ENCODE results near the gene SIGLEC8.
"Not testable (repeated sequence)": the region's sequence is repeated elsewhere in the genome, so short reads cannot be mapped to it uniquely, and the experiment has no call there.

Gene SIGLEC8

DNA sequence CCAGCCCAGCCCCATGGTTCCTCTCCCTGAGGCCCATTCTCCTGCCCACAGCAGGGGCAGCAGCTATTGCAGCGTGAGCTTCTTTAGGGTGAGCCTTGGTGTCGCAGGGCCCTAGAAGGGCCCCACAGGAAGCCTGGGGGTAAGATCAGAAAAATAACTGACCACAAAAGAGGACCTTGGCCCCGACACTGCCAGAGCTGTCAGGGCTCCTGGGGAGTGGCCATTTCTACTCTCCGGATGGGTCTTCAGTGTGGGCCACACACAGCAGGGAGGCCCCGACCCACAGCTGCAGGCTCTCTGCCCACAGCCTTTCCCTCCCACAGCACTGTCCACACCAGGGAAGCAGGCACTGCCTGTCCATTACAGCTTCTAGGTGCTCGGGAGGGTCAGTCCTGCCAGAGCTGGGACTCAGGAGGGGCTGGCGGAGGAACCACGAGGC lies 3.5 kb upstream of the SIGLEC8 start:
- Histone ChIP-seq H3K36me3 (ENCODE audit: control insufficient read depth, insufficient read depth, low read length) (no peaks in the 10 kb centered on the region), H3K4me3 (ENCODE audit: extremely low read depth, insufficient read depth, low read length, poor library complexity, severe bottlenecking) (no peak overlapping the region), H3K4me1 (ENCODE audit: control insufficient read depth, insufficient read depth, low read length, poor library complexity, severe bottlenecking) (no peaks in the 10 kb centered on the region), H3K9me3 (ENCODE audit: control insufficient read depth, low read length) (no peaks in the 10 kb centered on the region), H3K27ac (ENCODE audit: low read depth, low read length, severe bottlenecking) (no peak overlapping the region)
- WGBS, 2 experiments (ENCODE audit: insufficient coverage in 2 of 2): 83 to 85% methylated on average over 5 of the region's 8 CpGs

GRCh38 chr19:51460164-51460992 lies 2.1 kb upstream of the SIGLEC8 start:
- Histone ChIP-seq H3K4me3 (ENCODE audit: extremely low read depth, insufficient read depth, low read length, poor library complexity, severe bottlenecking) (no peak overlapping the region), H3K9me3 (ENCODE audit: control insufficient read depth, low read length) (no peaks in the 10 kb centered on the region), H3K27ac (ENCODE audit: low read depth, low read length, severe bottlenecking) (no peak overlapping the region), H3K4me1 (ENCODE audit: control insufficient read depth, insufficient read depth, low read length, poor library complexity, severe bottlenecking) (no peaks in the 10 kb centered on the region), H3K36me3 (ENCODE audit: control insufficient read depth, insufficient read depth, low read length) (no peaks in the 10 kb centered on the region)
- WGBS, 2 experiments (ENCODE audit: insufficient coverage in 2 of 2): 68 to 77% methylated on average over 7 to 9 of the region's 13 CpGs

DNA sequence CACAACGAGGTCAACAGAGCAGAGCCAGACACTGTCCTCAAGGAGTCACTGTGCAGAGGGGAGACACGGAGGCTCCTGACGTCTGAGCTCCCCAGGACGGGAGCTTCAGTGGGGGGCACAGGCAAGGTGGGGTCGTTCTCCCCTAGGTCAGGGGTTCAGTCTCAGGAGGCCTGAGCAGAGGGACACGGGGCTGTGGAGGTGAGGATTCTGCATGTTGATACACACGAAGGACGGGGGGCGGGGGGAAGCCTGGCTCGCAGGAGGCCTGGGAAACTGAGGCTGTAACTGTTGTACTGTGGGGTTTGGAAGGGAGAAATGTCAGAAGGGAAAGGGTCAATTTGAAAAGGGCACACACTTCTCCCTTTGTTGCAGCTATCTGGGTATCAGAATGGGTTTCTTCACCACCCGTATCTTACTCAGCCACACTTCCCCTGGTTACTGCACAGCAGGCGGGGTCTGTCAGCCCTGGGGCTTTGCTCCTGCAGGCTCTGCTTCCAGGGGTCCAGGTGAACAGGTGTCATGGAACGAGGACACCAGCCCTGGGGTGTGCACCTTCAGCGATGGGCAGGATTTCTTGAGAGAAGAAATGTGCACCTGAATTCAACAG lies 748 bp upstream of the SIGLEC8 start:
- H3K27ac ChIP-seq (ENCODE audit: low read depth, low read length, severe bottlenecking): no peak overlapping the region
- no peaks in the 10 kb centered on the region for H3K36me3 ChIP-seq (ENCODE audit: control insufficient read depth, insufficient read depth, low read length)
- no peaks in the 10 kb centered on the region for H3K9me3 ChIP-seq (ENCODE audit: control insufficient read depth, low read length)
- H3K4me3 ChIP-seq (ENCODE audit: extremely low read depth, insufficient read depth, low read length, poor library complexity, severe bottlenecking): no peak overlapping the region
- WGBS, 2 experiments (ENCODE audit: insufficient coverage in 2 of 2): 76 to 83% methylated on average over 9 to 12 of the region's 14 CpGs
- no peaks in the 10 kb centered on the region for H3K4me1 ChIP-seq (ENCODE audit: control insufficient read depth, insufficient read depth, low read length, poor library complexity, severe bottlenecking)

DNA sequence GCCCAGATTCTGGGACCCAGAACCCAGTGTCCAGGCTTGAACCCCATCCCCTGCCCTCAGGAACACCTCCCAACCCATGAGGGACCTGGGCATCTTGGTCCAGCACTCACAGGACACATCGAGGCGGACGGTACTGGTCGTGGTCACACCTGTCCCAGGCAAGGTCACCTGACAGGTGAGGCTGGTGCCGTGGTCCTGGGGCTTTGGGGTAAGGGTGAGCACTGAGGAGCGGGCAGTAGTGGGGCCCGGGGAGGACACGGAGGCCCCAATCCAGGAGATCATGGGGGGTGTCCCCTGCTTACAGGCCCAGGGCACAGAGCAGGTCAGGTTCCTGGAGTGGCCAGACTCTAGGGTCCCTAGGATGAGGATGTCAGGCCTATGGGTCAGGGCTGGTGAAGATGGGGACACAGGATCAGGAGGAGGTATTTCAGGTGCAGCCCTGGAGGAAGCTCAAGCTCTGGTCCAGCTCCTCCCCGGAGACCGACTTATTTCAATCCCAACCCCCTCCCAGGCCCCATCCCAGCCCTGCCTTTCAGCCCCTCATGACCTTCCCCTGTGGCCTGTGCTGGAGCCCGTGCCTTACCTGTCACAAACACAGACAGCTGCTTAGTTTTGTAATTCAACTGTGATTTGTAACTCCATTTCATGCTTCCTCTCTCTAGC lies 772 bp downstream of the SIGLEC8 start:
- H3K27ac ChIP-seq (ENCODE audit: low read depth, low read length, severe bottlenecking): no peak overlapping the region

DNA sequence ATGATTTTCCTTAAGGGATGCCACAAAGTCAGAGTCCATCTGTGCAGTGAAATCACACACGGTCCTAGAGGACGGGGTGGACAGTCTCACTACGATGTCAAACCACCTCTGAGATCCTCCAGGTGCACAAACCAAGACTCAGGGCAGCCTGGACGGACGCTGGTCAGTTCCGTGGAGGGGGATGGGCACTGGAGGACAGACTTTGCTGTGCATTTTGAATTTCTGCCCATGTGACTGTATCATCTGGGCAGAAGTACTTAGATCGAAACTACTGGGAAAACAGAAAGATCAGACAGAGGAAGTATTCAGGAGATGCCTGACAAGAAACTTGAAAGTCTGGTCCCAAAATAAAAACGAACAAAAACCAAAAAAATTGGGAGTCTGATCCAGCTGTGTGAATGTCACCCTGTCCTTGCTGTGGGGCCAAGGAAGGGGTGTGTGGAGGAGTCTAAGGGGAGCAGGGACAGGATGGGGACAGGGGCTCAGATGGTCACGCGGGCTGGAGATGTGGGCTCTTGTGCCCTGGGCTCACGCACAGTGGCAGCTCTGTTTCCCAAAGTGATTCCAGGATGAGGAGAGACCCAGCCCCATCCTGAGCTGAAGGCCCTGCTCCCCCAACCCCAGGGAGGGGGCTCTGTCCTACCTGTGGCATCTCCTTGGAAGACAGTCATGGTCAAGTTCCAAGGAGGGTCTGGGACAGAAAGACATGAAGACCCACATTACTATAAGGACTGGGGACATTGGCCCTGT lies 1.5 kb downstream of the SIGLEC8 start:
- H3K36me3 ChIP-seq (ENCODE audit: control insufficient read depth, insufficient read depth, low read length): no peaks in the 10 kb centered on the region
- H3K4me3 ChIP-seq (ENCODE audit: extremely low read depth, insufficient read depth, low read length, poor library complexity, severe bottlenecking): no peak overlapping the region
- no peak overlapping the region for H3K27ac ChIP-seq (ENCODE audit: low read depth, low read length, severe bottlenecking)
- H3K9me3 ChIP-seq (ENCODE audit: control insufficient read depth, low read length): no peaks in the 10 kb centered on the region
- WGBS, 2 experiments (ENCODE audit: insufficient coverage in 2 of 2): 77 to 79% methylated on average over 9 to 11 of the region's 11 CpGs
- H3K4me1 ChIP-seq (ENCODE audit: control insufficient read depth, insufficient read depth, low read length, poor library complexity, severe bottlenecking): no peaks in the 10 kb centered on the region

More for the DNA sequence above, 772 bp downstream of the SIGLEC8 start:
- H3K4me1 ChIP-seq (ENCODE audit: control insufficient read depth, insufficient read depth, low read length, poor library complexity, severe bottlenecking): no peaks in the 10 kb centered on the region
- H3K36me3 ChIP-seq (ENCODE audit: control insufficient read depth, insufficient read depth, low read length): no peaks in the 10 kb centered on the region
- no peaks in the 10 kb centered on the region for H3K9me3 ChIP-seq (ENCODE audit: control insufficient read depth, low read length)
- WGBS, 2 experiments (ENCODE audit: insufficient coverage in 2 of 2): 77 to 83% methylated on average over 7 to 11 of the region's 11 CpGs
- H3K4me3 ChIP-seq (ENCODE audit: extremely low read depth, insufficient read depth, low read length, poor library complexity, severe bottlenecking): no peak overlapping the region

DNA sequence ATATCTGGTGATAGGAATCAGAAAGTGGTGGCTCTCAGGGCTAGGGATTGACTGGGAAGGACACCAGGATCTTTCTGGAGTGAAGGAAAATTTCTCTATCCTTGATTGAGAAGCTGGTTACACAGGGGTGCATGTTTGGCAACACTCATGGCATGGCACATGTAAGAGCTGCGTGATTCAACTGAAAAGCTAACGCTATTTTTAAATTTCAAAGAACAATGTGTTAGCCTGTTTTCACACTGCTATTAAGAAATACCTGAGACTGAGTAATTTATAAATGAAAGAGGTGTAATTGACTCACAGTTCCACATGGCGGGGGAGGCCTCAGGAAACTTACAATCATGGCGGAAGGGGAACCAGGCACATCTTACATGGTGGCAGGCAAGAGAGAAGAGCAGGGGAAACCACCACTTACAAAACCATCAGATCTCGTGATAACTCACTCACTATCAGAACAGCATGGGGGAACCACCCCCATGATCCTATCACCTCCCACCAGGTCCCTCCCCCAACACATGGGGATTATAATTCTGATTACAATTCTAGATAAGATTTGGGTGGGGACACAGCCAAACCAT lies 7.4 kb downstream of the SIGLEC8 start:
- Histone ChIP-seq H3K27ac (ENCODE audit: low read depth, low read length, severe bottlenecking) (no peak overlapping the region), H3K4me3 (ENCODE audit: extremely low read depth, insufficient read depth, low read length, poor library complexity, severe bottlenecking) (no peak overlapping the region), H3K36me3 (ENCODE audit: control insufficient read depth, insufficient read depth, low read length) (no peaks in the 10 kb centered on the region), H3K4me1 (ENCODE audit: control insufficient read depth, insufficient read depth, low read length, poor library complexity, severe bottlenecking) (no peaks in the 10 kb centered on the region), H3K9me3 (ENCODE audit: control insufficient read depth, low read length) (peaks cover 4% of the 10 kb centered on the region)
- WGBS, 2 experiments (ENCODE audit: insufficient coverage in 2 of 2): 83% methylated on average over 1 of the region's 5 CpGs; no CpG with 5 or more reads in 1 of the 2 experiments

DNA sequence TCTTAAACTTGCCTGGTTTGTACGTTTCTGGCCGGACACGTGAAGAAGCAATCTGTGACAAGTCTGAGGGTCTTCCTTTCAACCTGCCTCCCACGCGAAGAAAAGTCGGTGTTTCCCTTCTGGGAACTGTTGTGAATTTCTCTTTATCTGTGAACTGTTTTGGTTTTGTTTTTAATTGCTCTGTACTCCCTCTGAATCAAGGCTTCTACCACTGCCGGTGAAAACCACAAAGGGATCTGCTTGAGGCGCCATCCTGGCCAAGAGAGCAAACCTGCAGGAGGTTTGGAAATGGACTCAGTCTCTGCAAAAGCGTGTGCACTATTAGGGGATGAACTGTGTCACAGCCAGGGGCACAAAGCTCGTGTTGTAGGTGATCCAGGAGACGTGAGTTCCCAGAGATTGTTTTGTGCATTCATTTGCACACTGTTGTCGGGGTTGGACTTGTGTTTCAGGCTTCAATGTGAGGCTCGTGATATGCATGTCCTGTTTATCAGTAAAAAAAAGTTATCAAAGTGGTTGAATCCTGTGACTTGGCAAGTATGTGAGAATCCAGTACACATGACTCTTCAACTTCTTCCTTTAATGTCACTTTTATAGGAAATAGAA lies 9.7 kb downstream of the SIGLEC8 start:
- WGBS, 2 experiments (ENCODE audit: insufficient coverage in 2 of 2): 76 to 80% methylated on average over 8 to 11 of the region's 13 CpGs
- Histone ChIP-seq H3K4me1 (ENCODE audit: control insufficient read depth, insufficient read depth, low read length, poor library complexity, severe bottlenecking) (no peaks in the 10 kb centered on the region), H3K36me3 (ENCODE audit: control insufficient read depth, insufficient read depth, low read length) (no peaks in the 10 kb centered on the region), H3K27ac (ENCODE audit: low read depth, low read length, severe bottlenecking) (no peak overlapping the region), H3K9me3 (ENCODE audit: control insufficient read depth, low read length) (peaks cover 4% of the 10 kb centered on the region), H3K4me3 (ENCODE audit: extremely low read depth, insufficient read depth, low read length, poor library complexity, severe bottlenecking) (no peak overlapping the region)

- H3K9me3 ChIP-seq (ENCODE audit: control insufficient read depth, low read length): peaks cover 4% of the 10 kb centered on the region
- no peaks in the 10 kb centered on the region for H3K36me3 ChIP-seq (ENCODE audit: control insufficient read depth, insufficient read depth, low read length)
- WGBS, 2 experiments (ENCODE audit: insufficient coverage in 2 of 2): 83 to 85% methylated on average over 5 to 7 of the region's 7 CpGs
- H3K4me1 ChIP-seq (ENCODE audit: control insufficient read depth, insufficient read depth, low read length, poor library complexity, severe bottlenecking): no peaks in the 10 kb centered on the region
- H3K27ac ChIP-seq (ENCODE audit: low read depth, low read length, severe bottlenecking): no peak overlapping the region
- no peak overlapping the region for H3K4me3 ChIP-seq (ENCODE audit: extremely low read depth, insufficient read depth, low read length, poor library complexity, severe bottlenecking)
Measured at GRCh38 chr19:51448011-51448410, 10.2 kb downstream of the SIGLEC8 start.

- H3K27ac ChIP-seq (ENCODE audit: low read depth, low read length, severe bottlenecking); H3K36me3 ChIP-seq (ENCODE audit: control insufficient read depth, insufficient read depth, low read length); H3K4me3 ChIP-seq (ENCODE audit: extremely low read depth, insufficient read depth, low read length, poor library complexity, severe bottlenecking); H3K9me3 ChIP-seq (ENCODE audit: control insufficient read depth, low read length); H3K4me1 ChIP-seq (ENCODE audit: control insufficient read depth, insufficient read depth, low read length, poor library complexity, severe bottlenecking): not testable (repeated sequence)
- WGBS, 2 experiments (ENCODE audit: insufficient coverage in 2 of 2): 66 to 89% methylated on average over 2 to 3 of the region's 3 CpGs
Measured at GRCh38 chr19:51447510-51447909, 10.7 kb downstream of the SIGLEC8 start.

All from mesodermal cell (in vitro differentiated cells).